GM19397 (cell line): ENCODE data around the gene OR2G2.

Source experiments
- ATAC-seq: cut with Tn5 transposase; IDR thresholded peaks from one replicate; pipeline ENCODE4 v1.9.1; 2021; ENCODE audit warnings: mild to moderate bottlenecking, moderate library complexity; ENCODE audit not compliant: unreplicated experiment

OR2G2 gene

DNA sequence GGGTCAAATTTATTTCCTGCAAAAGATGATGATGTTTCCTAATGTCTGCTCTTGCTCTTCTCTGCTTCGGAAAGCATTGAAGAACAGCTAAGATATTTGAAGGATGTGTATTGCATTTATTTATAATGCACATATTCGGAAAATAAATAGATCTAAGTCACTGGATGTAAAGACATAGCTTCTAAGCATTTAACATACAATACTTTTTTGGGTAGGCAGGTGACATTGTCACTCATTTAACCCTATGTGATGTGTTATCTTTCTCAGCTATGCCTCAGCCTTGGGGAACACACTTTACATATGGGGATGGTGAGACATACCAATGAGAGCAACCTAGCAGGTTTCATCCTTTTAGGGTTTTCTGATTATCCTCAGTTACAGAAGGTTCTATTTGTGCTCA lies at the start of gene OR2G2:
TSS of gene OR2G2 (plus strand) at position 301 of the 400 bp plus-strand sequence. CDS start at position 301, 0 bp downstream.
- no peak for ATAC-seq

DNA sequence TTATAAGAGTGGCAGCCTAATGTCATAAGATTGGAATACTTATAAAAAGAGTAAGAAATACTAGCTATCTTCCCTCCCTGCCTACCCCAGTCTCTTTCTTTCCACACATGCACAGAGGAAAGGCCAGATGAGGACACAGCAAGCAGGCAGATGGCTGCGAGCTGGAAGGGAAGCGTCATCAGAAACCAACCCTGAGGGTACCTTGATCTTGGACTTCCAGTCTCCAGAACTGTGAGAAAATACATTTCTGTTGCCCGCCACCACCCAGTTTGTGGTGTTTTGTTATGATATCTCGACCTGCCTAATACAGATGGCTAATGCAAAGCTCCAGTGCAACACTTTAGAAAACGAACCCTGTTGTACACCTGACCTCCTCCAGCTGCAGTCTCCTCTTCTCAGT lies 49.6 kb upstream of the OR2G2 start:
- ATAC-seq = no peak

DNA sequence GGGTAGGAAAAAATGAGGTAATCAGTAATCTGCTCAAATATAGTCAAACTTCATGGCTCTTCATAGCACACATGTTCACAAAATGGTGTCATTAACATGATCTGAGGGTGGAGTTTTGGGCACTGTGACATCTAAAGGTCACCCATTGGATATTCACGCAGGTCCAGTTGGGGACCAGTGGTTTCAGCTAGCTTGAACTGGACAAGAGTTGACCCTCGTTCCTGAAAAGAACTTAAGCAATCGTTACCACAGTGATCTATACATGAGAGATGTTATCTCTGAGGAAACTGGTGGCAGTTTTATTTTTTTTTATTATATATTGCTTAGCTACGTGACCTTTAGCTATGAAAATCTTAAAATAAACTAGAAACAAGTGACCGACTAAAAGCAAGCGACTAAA lies 48.9 kb upstream of the OR2G2 start:
- no peak for ATAC-seq

- ATAC-seq = no peak
Measured at GRCh38 chr1:247540581-247540980, 47.6 kb upstream of the OR2G2 start.

DNA sequence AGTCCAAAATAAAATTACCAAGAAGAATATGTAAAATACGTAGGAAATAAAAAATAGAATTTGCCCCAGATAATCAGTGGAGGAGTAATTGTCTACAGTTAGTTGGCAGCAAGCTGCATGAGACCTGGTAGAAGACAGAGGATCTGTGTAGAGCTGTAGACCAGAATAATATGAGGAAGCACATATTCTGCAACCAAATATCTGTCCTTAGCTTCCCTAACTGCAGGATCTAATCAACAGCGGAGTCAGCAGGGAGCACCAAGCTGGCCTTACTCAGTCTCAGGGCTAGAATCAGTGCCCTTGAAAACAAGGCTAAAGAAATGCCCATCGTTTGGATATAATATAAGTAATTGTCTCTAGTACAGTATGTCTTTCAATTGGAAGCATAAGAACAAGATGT lies 45.3 kb upstream of the OR2G2 start:
- no peak for ATAC-seq

DNA sequence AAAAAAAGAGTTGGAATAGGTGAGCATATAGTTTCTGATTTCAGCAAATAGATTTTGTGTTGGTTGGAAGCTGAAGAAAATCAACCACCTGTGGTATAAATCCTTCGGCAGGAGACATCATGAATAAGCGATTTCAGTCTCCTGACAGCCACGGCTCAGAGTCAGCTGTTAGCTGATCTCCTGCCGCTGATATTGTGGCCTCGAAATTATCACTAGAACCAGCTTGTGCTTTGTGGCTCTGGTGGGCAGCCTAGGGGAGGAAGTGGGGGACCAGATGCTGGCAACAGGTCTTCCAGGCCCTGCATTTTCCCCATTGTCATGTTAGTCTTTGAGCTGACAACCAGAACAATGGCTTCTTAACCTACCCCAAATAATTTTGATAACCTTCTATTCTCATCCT lies 40.1 kb upstream of the OR2G2 start:
- ATAC-seq = no peak

DNA sequence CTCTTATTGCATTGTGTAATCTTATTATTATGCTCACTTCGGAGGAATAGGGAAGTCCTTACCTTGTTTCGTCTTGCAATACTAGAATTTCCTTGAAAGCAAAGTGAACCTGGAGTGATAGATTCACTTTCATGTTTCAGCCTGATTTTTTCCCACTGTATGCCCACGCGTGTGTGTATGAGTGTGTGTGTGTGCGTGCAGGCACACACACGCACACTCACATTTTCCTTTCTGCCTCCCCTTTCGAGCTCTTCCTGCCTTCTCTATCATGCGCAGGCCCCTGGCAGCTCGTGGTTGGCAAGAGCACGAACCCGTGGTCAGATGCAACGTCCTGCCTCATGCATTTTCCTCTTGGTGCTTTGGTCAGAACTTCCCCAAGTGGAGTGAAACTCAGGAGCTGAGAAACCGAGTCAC lies 39.4 kb upstream of the OR2G2 start, which contains the start of gene GCSAML:
TSS of gene GCSAML (plus strand) at position 366 of the 414 bp plus-strand sequence. CDS start 58 bp downstream, outside the sequence.
- no peak for ATAC-seq

GRCh38 chr1:247551721-247552120 lies 36.4 kb upstream of the OR2G2 start:
- ATAC-seq = no peak

GRCh38 chr1:247552231-247552630 lies 35.9 kb upstream of the OR2G2 start:
- ATAC-seq = no peak

DNA sequence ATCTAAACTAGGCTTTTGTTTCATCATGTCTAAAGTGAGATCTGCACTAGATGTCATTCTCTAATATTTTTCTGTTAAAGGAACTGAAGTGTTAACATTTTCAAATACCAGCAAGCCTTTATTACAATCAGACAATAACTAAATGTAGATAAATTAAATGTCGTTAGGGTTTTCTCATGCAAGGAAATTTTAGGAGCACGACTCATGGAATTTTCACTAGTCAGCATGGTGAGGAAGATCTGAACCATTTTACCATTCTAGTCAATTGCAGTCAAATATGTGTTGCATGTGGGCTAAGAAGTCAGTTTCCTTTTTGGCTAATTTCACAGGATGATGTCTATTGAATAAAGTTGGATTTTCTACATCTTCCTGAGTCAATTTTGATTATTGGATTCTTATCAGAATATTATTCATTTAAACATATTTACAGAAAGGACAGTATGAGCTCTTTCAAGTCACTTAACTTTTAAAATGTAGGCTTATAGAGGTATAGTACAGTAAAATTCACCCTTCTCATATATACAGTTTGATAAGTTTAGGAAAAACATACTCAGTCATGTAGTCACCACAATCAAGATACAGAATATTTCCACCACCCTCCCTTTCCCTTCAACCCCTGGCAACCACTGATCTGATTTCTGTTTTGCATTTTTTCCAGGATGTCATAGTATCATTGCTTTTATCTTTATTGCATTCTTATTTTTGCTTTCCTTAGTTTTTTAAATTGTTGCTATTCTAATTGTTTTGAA lies 30.1 kb upstream of the OR2G2 start:
- ATAC-seq = no peak

GRCh38 chr1:247561711-247562110 lies 26.4 kb upstream of the OR2G2 start:
- ATAC-seq = no peak

- ATAC-seq = no peak
Measured at GRCh38 chr1:247562198-247562597, 26.0 kb upstream of the OR2G2 start.

DNA sequence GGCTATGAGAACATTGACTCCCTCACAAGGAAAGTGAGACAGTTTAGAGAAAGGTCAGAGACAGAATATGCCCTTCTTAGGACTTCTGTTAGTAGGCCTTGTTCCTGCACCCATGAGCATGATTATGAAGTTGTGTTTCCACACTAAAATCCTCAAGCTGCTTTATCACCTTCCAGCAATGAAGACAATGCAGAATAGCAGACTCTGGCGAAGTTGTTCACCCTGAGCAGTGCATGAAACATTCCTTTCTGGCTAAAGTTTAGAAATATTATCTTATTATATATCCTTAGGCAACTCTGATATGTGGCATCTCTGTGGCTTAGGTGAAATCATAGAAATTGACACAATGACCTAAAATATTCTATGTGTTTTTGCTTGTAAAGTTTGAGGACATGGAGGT lies 13.9 kb upstream of the OR2G2 start:
- ATAC-seq = no peak

DNA sequence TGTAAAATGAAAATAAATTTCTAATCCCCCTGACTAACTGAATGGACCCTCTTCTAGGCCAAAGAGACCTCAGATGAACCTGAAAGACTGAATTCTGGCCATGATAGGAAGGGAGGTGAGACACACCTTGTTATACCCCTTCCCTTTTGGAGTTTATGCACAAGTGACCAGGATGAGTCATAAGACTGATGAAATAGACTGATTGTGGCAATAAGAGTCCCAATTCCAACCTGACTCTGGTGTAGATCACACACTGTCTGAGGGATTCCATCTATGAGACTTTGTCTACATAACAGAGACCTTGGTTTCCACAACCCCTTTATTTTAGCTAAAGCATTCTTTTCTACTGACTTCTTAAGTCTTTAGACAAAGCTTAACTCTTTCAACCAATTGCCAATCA lies 13.5 kb upstream of the OR2G2 start:
- no peak for ATAC-seq

DNA sequence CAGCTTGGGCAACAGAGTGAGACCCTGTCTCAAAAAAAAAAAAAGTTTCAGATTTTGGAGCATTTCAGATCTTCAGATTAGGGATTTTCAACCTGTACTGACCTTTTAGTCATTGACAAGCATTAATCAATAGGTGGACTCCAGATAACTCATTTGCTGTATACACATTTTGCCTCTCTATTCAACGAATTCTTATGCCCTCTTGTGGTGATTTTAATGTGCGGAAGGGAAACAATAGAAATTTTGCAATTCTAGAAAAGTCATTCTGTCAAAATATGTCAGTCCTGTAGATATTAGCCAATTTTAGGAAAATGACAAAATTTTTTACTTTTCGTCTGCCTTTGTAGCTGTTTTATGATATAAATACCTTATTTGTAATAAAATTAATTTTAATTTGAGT lies 11.6 kb upstream of the OR2G2 start:
- no peak for ATAC-seq

DNA sequence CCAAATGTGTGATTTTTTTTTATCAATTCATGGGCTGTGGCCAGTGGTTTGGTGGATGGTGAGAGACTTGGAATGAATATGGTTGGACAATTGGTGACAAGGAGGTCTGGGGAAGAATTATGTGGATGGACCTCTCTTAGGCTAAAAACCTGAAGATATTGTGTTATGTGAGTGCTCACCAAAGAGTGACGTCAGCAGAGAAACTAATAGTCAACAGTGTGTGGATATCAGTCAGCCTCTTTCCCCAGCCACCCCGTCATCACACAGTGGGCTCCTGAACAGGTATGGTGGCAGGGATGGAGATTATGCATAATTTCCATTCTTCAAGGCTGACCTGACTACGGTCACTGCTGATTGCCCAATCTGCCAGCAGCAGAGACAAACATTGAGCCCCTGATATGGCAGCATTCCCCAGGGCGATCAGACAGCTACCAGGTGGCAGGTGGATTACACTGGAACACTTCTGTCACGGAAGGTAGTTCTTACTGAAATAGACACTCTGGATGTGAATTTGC lies 9.2 kb upstream of the OR2G2 start:
- ATAC-seq = no peak

DNA sequence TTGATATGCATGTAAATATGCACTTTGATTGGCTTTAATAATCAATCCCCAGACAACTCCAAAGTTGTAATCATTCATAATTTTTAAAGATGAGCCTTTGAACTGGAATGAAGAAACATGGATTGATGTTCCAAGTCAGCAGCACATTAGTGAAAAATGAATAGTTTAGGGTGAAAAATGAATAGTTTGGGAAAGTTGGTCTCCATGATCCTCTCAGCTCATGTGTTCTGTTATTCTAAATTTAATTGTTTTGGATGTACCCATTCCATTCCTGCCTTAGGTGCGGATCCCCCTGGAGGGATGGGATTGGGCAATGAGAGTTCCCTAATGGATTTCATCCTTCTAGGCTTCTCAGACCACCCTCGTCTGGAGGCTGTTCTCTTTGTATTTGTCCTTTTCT lies 17.1 kb downstream of the OR2G2 start, which contains the start of gene OR2G3:
TSS of gene OR2G3 (plus strand) at position 301 of the 400 bp plus-strand sequence. CDS start at position 301, 0 bp downstream.
- no peak for ATAC-seq

DNA sequence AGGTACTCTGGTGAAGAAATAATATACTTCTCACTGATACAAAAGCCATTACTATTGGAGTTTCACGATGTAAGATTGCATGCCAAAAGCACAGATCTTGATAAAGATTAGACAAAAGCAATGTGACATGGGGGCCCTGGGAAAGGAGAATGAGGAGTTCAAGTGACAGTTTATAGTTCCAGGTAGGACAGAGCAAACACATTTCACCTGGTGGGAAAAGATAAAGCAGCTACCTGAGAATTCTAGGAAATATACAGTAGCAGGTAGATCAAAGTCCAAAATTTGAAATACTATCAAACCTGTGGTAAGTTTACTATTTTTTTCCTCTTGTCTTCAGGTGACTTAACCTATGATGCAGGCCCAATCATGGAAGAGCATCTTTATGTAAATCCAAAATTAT lies 25.2 kb downstream of the OR2G2 start:
- ATAC-seq = no peak

DNA sequence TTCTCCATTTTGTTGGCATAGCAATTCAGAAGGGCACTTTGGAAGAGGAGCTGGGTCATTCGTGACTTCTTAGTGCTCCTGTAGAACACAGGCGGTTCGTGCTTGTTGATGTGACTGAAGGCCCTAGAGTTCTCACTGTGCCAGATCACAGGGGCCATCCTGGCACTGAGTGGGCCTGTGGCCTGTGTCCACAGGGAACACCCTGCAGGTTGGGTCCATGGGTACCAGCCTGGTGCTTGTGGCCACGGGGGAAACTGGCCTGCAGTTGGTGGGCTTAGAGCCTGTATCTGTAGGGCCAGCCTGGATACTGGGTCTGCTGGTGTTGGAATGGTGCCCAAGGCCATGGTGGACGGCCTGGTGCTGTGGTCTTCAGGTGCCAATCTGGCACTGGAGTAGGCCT lies 26.5 kb downstream of the OR2G2 start:
- ATAC-seq = no peak

GRCh38 chr1:247627951-247628350 lies 39.8 kb downstream of the OR2G2 start:
- ATAC-seq = no peak

- ATAC-seq = no peak
Measured at GRCh38 chr1:247638011-247638410, 49.9 kb downstream of the OR2G2 start.

DNA sequence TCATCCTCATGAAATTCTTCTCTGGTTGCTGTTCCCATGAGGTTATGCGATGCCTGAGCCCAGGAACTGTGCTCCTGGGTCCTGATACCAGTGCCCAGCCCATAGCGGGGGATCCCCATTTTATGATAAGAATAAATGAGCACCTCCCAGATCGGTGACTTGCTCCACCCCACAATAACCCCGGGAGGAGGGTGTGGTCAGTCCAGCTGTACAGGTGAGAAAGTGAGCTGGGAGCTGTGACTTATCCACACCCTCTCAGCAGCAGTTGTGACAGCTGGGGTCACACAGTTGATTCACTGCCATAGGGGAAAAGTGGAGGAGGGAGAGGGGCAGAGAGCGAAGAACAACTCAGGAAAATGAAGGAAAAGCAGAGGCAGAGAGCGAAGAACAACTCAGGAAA lies 50.6 kb downstream of the OR2G2 start:
- ATAC-seq = no peak
